Measurements from ENCODE around the gene MYO1E.
"Not testable (repeated sequence)": the region's sequence is repeated elsewhere in the genome, so short reads cannot be mapped to it uniquely, and the experiment has no call there.

DNA sequence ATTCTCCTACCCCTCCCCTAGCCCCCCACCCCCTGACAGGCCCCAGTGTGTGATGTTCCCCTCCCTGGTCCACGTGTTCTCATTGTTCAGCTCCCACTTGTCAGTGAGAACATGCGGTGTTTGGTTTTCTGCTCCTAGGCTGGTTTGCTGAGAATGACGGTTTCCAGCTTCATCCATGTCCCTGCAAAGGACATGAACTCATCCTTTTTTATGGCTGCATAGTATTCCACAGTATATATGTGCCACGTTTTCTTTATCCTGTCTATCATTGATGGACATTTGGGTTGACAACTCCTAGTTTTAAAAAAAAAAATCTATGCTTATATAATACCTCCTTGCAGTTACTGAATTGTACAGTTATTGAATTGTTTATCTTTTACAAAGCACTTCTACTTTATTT is 35.9 kb downstream of the MYO1E start:
- TF ChIP-seq, protein P1, sequence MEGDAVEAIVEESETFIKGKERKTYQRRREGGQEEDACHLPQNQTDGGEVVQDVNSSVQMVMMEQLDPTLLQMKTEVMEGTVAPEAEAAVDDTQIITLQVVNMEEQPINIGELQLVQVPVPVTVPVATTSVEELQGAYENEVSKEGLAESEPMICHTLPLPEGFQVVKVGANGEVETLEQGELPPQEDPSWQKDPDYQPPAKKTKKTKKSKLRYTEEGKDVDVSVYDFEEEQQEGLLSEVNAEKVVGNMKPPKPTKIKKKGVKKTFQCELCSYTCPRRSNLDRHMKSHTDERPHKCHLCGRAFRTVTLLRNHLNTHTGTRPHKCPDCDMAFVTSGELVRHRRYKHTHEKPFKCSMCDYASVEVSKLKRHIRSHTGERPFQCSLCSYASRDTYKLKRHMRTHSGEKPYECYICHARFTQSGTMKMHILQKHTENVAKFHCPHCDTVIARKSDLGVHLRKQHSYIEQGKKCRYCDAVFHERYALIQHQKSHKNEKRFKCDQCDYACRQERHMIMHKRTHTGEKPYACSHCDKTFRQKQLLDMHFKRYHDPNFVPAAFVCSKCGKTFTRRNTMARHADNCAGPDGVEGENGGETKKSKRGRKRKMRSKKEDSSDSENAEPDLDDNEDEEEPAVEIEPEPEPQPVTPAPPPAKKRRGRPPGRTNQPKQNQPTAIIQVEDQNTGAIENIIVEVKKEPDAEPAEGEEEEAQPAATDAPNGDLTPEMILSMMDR (IDR thresholded peaks at IDR 0.05) = not testable (repeated sequence)
- TF ChIP-seq, protein P2, sequence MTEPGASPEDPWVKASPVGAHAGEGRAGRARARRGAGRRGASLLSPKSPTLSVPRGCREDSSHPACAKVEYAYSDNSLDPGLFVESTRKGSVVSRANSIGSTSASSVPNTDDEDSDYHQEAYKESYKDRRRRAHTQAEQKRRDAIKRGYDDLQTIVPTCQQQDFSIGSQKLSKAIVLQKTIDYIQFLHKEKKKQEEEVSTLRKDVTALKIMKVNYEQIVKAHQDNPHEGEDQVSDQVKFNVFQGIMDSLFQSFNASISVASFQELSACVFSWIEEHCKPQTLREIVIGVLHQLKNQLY (CRISPR knock-in tag; IDR thresholded peaks at IDR 0.05) = not testable (repeated sequence)
